Sigmoid colon (tissue), 4 donors: ENCODE data around the gene UMODL1.

Experiments
- EP300 ChIP-seq, 4 donors: sonication (generic); formaldehyde crosslinking; IDR thresholded peaks; one replicate each; pipeline ENCODE4 v1.6.1; 2017; ENCODE audit warnings: antibody characterized with exemption in 4 of 4
- POLR2A ChIP-seq, 2 donors: fragments of 450-650 bp; IDR thresholded peaks; one replicate each; pipeline ENCODE4 v1.6.1; 2016; ENCODE audit warnings: antibody characterized with exemption in 2 of 2, mild to moderate bottlenecking in 2 of 2, moderate library complexity in 2 of 2
- POLR2AphosphoS5 ChIP-seq, 4 donors: sonication (generic); formaldehyde crosslinking; IDR thresholded peaks; one replicate each; pipeline ENCODE4 v1.6.1; 2017; ENCODE audit warnings: antibody characterized with exemption in 4 of 4
- TF ChIP-seq, protein P1 (sequence below), 4 experiments: fragments of 450-650 bp in 3 of 4; fragments of 200-600 bp in 1 of 4; IDR thresholded peaks; one replicate each; pipeline ENCODE4 v1.5.1; 2016 to 2019; ENCODE audit warnings: antibody characterized with exemption in 4 of 4, mild to moderate bottlenecking in 3 of 4, moderate library complexity in 2 of 4

GRCh38 chr21:42102076-42102475 lies 31.0 kb downstream of the UMODL1 start:
- TF ChIP-seq, protein P1, sequence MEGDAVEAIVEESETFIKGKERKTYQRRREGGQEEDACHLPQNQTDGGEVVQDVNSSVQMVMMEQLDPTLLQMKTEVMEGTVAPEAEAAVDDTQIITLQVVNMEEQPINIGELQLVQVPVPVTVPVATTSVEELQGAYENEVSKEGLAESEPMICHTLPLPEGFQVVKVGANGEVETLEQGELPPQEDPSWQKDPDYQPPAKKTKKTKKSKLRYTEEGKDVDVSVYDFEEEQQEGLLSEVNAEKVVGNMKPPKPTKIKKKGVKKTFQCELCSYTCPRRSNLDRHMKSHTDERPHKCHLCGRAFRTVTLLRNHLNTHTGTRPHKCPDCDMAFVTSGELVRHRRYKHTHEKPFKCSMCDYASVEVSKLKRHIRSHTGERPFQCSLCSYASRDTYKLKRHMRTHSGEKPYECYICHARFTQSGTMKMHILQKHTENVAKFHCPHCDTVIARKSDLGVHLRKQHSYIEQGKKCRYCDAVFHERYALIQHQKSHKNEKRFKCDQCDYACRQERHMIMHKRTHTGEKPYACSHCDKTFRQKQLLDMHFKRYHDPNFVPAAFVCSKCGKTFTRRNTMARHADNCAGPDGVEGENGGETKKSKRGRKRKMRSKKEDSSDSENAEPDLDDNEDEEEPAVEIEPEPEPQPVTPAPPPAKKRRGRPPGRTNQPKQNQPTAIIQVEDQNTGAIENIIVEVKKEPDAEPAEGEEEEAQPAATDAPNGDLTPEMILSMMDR (IDR thresholded peaks at IDR 0.05) = no peak
- no peak for TF ChIP-seq EP300 (IDR thresholded peaks at IDR 0.05)
- TF ChIP-seq POLR2A (IDR thresholded peaks at IDR 0.05) = no peak
- TF ChIP-seq POLR2AphosphoS5 (IDR thresholded peaks at IDR 0.05) = no peak
